GM20431 (cell line): Measurements from ENCODE around the gene ZSCAN5A.
"Not testable (repeated sequence)": the region's sequence is repeated elsewhere in the genome, so short reads cannot be mapped to it uniquely, and the experiment has no call there.

Experiments
- in situ Hi-C: fragments of 300-500 bp; cut with MseI, MboI; formaldehyde crosslinking; loops from one replicate; pipeline ENCODE4 v1.15.0; 2020; ENCODE audit warnings: low sequenced_read_pairs; ENCODE audit not compliant: unreplicated experiment

ZSCAN5A gene

DNA sequence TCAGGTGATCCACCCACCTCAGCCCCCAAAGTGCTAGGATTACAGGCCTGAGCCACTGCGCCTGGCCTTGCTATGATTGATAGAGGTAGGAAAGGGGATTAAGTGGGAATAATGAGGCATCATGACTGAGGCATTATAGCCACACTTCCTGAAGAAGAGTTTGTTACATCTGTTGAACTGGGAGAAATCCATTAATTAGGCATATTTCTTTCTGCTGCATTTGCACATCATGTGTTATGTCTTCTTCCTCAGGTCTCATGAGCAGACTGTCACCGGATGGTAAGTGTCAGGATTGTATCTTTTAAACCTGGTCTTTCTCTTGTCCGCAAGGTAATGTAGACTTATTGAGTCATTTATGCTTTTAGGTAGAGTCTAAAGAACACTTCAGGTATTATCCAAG is 29.9 kb downstream of the ZSCAN5A start:
- in situ Hi-C loops, result no loop called here

DNA sequence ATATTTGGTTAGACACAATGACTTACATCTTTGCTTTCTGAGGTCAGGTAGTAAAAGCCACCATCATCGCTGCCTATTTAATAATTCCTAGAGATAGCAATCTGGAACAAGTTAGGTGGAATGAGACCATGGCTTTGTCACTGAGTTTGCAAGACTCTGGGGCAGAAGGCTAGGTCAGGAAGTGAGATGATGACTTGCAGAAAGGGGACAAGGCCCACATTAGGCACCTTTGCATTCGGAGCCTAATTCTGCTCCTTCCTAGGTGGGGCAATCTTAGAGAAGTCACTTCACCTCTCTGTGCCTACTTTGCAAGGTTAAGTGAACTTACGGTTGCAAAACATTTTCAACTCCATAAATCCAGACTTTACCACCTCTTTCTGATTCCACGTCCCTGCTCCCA is 31.8 kb downstream of the ZSCAN5A start:
- in situ Hi-C loops, result no loop called here

DNA sequence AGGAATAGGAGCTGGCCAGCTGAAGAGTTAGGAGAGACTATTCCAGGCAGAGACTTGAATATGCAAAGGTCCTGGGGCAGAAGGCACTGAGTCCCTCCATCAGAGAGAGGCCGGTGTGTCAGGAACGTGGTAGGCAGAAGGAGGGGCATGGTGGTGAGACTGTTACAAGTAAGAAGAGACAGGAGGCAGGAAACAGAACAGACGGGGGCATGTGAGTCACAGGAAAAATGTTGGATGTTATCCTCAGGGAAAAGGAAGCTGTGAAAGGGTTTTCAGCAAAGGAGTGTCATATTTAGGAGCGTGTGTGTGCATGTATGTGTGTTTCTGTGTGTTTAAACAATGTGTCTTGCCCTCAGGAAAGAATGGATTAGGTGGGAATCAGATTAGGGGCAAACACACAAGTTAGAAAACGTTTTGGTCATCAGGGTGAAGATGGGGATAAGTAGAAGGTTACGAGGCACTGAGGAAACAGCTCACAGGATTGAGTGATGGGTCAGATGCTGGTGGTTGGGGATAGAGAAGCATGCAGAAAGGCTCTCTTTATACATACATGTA is 41.0 kb downstream of the ZSCAN5A start:
- in situ Hi-C loops, result no loop called here

DNA sequence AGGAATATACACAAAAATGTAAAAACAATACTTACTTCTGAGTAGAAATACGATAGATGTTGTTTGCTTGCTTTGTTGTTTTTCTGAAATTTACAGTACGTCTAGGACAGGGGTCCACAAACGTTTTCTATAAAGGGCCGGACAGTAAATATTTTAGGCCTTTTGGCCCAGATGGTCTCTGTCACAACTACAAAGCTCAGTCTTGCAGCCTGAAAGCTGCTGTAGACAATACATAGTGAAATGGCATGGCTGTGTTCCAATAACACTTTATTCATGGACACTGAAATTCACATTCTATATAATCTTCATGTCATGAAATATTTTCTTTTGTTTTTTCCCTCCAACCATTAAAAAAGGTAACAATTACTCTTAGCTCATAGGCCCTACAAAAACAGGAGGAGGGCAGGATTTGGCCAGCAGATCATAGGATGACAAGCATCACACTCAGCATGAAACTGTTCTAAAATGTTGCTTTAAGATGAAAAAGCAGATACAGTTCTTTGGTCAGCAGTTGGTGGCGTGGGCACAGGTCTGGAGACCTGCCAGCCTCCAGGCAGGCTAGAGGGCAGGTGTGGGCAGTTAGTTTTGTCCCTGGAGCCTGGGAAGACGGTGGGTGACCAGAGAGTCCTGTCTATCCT is 42.4 kb downstream of the ZSCAN5A start, which contains the start of gene EDDM13:
EDDM13 (plus strand) TSS at position 588 of the 638 bp plus-strand sequence. CDS start 87 bp downstream, outside the sequence.
- in situ Hi-C loops, result no loop called here

DNA sequence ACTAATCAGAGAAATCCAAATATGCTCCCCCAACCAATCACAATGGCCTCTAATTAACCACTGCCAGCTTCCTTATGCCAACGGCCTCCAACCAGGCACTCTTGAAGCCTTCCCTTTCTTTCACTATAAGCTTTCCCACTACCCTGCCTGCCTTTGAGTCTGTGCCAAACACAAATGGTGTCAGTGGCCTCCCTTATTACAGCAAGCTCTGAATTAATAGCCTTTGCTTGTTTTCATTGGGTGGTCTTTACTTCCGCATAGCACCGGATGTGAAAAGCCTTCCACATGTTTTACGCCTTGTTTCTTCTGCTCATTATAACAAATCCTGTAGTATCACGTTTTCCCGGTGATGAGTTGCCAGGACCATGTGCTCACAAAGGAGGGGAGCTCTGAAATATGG is 43.5 kb downstream of the ZSCAN5A start:
- in situ Hi-C loops, result no loop called here

DNA sequence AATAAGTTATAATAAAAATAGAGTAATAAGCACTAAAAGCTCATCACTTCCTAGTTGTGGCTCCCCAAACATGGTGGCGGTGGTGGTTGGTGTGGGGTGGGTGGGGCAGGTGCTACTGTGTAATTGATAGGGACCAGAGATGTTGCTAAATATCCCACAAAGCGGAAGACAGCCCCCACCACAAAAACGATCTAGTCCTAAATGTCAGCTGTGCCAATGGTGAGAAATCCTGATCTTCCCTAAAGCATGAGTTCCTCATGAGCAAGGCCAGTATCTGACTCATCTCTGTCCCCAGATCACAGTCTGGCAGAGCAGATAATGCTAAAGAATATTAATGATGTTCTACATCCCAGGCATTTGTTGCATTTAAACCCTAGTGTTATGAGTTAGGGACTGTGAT is 44.0 kb downstream of the ZSCAN5A start:
- in situ Hi-C loops, result no loop called here

DNA sequence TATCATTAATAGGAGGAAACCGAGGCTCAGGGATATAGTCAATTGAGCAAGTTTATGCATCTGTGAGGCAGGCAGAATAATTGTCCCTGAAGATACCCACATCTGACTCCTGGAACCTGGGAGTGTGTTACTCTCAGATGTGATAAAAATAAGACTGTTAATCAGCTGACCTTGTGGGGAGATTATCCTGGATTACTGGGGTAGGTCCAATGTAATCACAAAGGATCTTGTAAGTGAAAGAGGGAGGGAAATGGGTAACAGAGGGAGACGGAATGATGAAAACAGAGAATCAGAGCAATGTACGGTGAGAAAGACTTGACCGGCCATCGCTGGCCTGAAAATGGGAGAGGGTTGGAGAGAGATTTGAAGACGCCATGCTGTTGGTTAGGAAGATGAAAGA is 45.3 kb downstream of the ZSCAN5A start:
- in situ Hi-C loops, result no loop called here

DNA sequence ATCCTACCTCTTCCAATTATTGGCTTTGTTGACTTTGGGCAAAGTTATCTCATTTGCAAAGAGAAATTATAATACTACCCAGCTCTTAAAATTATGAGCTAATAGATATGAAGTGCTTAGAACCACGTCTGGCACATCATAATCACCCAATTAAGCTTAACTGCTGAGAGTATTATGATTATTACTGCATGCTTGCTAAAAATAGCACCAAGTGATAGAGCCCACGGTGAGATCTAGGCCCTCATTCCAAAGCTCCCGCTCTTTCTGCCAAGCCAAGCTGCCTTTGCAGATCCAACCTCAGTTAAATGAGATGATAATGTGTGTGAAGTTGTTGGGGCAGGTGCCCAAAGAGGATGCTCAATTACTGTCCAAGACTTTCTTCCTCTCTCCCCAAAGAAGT is 48.6 kb downstream of the ZSCAN5A start:
- in situ Hi-C loops, result no loop called here

DNA sequence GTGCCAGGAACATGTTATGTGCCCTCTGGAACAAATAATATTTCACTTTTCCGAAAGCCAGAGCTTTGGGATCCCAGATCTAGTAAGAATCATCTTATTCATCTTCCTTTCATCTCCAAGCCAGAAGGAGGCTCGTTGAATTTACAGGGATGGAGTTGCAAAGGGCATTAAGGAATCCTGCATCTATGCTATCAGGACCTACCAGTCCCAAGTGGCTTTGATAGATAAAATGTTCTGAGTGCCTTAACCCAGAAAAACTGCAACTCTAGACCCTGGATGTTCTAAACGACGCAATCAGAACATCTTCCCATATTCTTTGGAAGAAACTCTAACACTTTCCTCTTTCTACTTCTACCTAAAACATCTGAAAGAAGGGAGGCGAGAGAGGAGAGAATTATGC is 51.3 kb downstream of the ZSCAN5A start:
- in situ Hi-C loops, result no loop called here

DNA sequence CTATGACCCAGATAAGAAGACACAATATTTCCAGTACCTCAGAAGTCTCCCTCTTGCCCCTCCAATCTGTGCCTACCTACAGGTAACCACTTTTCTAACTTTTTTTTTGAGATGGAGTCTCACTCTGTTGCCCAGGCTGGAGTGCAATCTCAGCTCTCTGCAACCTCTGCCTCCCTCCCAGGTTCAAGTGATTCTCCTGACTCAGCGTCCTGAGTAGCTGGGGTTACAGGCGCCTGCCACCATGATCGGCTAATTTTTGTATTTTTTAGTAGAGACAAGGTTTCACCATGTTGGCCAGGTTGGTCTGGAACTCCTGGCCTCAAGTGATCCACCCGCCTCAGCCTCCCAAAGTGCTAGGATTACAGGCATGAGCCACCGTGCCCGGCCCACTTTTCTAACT is 52.7 kb downstream of the ZSCAN5A start:
- in situ Hi-C loops, result not testable (repeated sequence)

DNA sequence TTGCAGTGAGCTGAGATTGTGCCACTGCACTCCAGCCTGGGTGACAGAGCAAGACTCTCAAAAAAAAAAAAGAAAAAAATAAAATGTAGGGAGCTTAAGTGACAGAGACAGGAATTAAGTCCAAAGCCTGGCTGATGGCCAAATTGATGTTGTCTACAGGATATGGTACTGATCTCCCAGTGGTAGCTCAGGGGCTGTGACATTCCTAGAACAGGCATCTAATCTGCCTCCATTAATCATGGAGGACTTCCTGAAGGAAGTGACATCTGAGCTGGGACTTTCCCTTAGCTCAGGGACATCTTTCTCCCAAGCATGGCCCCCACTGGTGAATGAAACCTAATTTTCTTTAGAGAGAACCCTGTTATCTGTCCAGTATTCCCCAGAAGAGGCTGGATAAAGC is 53.5 kb downstream of the ZSCAN5A start:
- in situ Hi-C loops, result no loop called here

DNA sequence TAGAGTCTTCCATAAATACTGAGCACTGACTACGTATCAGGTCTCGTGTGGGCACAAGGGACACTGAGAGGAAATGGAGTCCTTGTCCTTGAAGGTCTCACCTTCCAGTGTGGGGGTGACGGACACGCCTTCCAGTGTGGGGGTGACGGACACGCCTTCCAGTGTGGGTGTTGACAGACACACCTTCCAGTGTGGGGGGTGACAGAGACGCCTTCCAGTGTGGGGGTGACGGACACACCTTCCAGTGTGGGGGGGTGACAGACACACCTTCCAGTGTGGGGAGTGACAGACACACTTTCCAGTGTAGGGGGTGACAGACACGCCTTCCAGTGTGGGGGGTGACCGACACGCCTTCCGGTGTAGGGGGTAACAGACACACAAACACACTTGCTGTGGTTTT is 56.4 kb downstream of the ZSCAN5A start:
- in situ Hi-C loops, result no loop called here

DNA sequence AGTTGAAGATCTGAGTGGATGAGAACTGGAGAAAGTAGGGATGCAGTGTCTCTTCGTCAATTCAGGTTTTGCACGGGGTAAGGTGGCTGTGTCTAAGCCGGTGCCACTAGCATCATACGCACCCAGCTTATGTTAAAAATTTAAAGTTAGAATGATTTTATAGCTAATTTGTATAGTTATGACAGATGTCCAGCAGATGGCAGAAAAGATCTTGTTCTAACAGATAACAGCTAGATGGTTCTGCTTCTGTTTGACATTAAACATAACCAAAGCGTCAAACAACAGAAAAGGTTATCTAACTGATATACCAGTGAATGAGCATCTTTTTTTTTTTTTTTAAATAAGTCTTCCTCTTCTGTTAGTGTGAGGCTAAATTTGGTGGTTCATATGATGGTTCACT is 60.9 kb downstream of the ZSCAN5A start:
- in situ Hi-C loops, result no loop called here

DNA sequence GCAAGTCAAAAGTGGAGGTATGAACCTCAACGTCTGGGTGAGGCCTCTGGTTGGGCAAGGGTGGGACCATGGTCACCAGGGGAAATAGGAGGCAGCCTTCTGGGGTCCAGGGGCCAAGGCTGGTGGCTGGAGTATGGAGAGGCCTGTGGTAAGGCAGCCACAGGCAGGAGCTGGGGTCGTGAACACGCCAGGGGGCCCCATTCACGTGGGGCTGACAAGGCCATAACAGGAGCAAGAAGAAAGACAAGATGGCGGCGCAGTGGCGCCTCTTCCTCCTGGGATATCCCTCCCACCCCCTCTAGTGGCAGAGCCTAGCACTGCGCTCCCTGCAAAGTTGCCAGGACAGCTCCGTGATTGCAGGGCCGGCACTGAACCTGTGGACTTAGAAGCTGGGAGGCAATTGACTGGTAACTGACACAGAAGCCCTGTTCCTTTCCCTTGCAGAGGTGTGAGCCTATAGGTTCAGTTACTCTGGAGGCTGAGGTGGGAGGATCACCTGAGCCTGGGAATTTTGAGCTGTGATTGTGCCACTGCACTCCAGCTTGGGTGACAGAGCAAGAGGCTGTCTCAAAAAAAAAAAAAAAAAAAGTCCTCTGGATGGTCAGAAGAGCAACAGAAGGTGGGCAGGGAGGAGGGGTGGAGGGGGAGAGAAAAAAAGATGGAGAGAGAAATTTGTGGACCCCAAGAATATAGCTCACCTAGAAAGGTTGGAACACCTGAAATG is 61.8 kb downstream of the ZSCAN5A start:
- in situ Hi-C loops, result no loop called here

DNA sequence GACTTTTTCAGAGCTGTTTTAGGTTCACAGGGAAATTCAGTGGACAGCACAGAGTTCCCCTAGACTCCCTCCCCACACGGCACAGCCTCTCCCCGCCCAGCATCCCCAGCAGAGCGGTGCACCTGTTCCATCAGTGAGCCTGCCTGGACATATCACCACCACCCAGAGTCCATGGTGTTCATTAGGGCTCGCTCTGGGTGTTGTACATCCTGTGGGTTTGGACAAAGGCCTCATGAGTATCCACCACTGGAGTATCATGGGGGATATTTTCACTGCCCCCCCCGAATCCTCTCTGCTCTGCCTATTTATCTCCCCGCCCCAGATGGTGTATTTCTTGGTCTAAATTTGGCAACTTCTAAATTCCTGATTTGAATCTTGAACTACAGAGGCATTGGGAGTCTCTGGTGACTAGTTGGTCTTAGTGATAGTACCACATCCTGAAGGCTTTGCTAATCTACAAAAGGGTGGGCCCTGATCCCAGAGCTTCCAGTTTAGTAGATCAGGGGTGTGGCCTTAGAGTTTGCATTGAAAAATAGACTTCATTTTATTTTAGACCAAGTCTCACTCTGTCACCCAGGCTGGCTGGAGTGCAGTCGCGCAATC is 65.8 kb downstream of the ZSCAN5A start:
- in situ Hi-C loops, result not testable (repeated sequence)

DNA sequence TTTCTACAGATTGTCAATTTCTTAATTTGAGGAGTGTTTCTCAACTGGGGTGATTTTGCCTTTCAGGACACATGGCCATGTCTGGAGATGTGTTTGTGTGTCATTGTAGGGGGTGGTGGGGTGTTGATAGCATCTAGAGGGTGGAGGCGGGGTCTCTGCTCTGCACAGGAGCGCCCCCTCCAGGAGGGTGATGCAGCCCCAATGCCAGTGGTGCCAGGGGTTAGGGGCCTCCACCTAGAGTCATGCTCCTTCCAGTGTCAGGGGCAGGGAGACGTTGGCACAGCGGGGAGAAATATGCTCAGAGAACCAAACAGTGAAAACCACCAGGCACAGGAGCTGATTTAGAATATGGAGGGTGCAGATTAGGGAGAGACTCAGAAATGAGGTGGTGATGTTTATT is 68.9 kb downstream of the ZSCAN5A start:
- in situ Hi-C loops, result not testable (repeated sequence)

DNA sequence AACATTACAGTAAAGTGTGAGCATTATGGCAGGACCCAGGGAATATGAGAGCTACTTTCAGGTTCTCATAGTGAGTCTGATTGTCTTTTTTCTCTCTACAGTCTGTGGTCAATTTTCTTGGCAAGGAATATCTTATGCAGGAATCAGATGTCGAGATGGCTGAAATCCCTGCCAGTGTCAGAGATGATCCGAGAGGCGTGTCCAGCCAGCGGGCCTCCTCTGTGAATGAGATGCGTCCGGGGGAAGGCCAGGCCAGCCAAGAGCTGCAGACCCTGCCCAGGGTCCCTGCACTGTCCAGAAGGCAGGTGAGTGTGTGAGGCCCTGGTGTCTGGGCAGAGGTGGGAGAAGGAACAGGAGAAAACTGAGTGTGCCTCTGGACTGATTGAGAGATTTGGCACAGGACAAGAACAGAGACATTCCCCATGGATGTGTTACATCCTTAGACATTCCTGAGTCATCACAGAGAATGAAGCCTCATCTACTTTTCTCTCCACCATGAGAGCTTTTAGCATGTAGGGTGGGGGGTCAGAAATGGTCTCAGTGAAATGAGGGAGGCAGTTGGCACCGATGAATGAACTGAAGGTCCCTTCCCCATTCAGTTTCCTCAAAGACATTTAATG is 69.4 kb downstream of the ZSCAN5A start:
- in situ Hi-C loops, result no loop called here

DNA sequence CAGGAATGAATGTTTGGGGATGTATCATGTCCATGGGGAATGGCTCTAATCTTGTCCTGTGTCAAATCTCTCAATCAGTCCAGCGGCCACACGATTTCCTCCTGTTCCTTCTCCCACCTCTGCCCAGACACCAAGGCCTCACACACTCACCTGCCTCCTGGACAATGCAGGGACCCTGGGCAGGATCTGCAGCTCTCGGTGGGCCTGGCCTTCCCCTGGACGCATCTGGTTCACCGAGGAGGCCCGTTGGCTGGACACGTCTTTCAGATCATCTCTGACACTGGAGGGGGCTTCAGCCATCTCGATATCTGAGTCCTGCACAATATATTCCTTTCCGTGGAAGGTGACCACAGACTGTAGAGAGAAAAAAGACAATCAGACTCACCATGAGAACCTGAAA is 91.2 kb downstream of the ZSCAN5A start:
- in situ Hi-C loops, result no loop called here

DNA sequence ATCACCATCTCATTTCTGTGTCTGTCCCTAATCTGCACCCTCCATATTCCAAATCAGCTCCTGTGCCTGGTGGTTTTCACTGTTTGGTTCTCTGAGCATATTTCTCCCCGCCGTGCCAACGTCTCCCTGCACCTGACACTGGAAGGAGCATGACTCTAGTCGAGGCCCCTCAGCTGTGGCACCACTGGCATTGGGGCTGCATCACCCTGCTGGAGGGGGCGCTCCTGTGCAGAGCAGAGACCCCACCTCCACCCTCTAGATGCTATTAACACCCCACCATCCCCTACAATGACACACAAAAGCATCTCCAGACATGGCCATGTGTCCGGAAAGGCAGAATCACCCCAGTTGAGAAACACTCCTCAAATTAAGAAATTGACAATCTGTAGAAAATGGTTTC is 91.7 kb downstream of the ZSCAN5A start:
- in situ Hi-C loops, result no loop called here

DNA sequence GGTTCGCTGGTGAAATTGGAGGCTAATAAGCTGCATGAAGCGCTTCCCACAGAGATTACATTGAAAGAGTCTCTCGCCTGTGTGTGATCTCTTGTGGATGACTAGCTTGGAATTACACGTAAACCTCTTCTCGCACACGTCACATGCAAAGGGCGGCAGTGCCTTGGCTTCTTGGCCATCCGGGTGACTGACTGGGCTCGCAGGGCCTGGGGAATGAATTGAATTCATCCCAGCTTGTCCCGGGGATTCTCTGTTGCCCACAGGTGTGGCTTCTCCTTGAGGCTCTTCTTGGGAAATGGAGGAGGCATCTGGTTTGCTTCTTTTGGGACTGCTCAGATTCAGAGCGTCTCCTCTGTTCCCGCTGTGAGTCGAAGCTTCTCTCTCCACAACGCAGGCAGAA is 92.8 kb downstream of the ZSCAN5A start:
- in situ Hi-C loops, result no loop called here

DNA sequence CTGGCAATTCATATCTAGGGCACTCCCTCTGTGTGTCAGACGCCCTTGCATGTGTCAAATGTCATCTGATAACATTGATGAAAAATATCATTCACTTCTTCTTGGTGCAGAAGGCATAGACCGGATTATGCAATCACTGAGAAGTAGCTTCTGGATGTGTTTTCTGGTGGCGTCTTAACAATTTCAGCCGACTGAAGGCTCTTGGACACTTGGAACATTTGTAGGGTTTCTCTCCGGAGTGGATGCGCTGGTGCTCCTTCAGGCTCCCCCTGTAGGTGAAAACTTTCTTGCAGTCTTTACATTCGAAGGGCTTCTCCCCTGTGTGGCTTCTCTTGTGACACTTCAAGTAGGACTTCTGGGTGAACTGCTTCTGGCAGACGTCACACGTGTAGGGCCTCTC is 93.2 kb downstream of the ZSCAN5A start:
- in situ Hi-C loops, result not testable (repeated sequence)
